IPS-NIHi7 (cell line): ENCODE measurements around the gene GPBAR1.

Source experiments
- DNase-seq: peaks from one replicate; pipeline ENCODE4 v3.0.0; 2012; ENCODE audit warnings: mixed read lengths; ENCODE audit errors: extremely low spot score

Gene GPBAR1

GRCh38 chr2:218286570-218287459 lies 26.0 kb downstream of the GPBAR1 start:
- peak; percentile 89 for DNase-seq

DNA sequence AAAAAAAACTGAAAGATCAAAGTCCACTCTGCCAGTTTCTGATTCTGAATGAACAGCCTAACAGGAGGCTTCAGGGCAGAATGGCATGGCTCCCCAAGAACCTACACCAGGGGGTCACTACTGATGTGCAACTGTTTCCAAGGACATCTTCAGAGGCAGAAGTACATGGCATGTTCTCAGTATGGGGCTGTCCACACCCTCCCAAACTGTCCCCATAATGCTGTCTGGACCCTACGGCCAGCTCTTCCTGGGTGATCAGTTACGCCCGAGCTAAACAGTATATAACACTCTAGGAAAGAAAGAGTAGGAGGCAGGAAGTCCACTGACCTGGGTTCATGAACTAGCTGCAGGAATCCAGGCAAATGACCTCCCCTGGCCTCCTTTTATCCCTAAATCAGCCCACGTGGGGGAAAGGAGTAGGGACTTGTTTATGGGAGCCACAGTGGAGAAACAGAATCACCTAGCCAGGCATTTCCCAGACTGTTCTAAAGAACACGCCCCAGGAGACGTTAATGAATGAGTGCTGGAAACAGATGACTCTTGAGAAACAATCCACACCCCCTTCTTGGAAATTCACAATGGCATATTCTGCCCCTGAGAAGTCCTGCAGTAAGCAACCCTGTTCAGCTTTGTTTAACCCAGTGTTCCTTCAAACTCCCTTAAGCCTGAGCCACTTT lies 29.0 kb downstream of the GPBAR1 start:
- DNase-seq, result no peak

- no peak for DNase-seq
Observed at GRCh38 chr2:218290316-218291261, 29.8 kb downstream of the GPBAR1 start.

DNA sequence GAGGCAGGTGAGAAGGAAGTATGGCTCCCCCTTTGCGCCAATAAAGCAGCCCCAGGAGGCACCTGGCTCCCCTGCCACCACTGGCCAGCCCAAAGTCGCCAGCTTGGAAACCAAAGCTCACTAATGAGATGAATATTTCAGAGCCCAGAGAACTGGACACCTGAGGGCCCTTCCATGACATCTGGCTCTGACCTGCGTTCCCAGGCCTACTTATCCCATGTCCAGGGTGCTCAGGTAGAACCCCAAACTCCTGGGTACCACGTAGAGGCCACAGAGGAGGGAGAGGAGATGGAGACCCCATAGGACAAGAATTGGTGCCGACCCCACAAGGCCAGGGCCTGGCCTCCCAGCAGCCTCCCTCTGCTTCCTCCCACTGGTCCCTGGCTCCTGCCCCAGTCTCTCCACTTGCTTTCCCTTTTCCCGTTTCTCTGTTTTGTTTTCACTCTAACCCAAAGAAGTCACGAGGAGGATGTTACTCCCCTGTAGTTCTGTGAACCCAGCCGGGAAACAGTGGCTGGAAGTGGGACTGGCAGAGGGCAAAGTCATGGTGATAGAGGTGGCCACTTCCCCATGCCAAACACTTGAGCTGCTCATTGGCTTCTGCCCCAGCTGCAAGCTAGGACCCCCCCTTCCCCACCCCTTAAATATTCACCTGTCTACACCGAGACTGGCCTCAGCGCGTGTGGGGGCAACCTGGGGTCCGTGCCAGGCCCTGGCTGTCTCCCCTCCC lies 30.7 kb downstream of the GPBAR1 start:
- no peak for DNase-seq

DNA sequence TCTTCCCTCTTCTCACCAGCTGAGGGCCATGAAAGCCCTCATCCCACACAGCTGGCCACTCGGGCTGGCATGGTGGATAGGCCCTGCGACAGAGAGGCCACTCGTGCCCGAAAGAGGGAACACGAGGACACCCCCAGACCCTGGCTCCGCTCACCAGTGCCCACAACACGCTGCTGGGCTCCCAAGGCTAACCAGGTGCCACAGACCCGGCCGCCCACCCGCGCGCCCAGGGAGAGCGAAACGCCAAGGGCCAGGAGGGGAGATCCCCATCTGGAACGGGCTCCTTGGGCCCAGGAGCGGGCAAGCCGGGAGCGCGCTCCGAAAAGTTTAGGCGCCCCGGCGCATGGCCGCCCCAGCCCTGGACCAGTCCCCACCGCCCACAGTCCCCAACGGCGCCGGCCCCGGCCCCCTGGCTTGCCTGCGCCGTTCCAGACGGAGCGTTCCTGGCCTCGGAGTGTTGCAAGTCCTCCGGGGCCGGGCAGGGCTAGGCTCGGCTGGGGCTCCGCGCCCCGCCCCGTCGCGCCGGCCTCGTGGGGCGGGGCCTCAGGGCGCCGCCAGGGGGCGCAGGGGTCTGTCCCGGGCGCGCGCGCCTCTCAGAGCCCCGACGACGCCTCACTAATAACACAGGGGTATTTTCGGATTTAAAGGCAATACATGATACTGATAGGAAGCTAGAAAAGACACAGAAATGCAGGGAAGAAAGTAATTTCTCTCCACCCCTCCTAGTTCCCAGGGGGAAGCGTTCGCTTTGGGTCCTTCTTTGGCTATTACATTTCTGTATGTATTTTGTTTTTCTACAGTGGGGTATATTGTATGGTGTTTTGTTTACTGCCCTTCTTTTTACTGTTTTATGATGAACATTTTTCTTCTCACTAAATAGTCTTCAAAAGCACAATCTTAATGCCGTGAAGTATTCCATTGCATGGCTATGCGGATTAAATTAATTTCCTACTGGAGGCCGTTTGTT lies 31.5 kb downstream of the GPBAR1 start, which contains the start of gene TMBIM1:
Gene TMBIM1, minus strand, starts transcription at position 456 of the 967 bp plus-strand sequence. CDS start 10,362 bp downstream, outside the sequence.
- peak; percentile 94 for DNase-seq

DNA sequence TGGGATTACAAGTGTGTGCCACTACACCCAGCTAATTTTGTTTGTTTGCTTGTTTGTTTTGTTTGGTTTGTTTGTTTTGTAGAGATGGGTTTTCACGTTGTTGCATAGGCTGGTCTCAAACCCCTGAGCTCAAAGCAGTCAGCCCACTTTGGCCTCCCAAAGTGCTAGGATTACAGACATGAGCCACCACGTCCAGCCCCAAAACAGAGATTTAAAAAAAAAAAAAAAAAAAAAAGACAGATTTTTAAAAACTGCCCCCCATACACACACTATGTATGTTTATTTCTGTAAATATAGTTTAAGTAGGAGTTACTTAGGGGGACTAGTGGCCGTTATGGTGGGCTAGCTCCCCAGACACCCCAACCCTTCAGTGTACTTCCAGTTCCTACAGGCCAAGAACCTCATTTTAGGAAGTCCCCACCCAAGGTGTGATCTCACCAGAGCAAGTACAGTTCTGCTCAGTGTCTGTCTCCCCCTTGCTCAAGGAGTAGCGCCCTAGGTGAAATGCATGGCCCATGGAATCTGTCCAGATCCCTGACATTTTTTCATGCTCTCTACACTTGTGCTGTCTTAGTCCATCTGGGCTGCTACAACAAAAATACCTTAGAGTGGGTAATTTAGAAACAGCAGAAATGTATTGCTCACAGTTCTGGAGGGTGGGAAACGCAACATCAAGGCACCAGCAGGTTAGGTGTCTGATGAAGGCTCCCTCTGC lies 33.1 kb downstream of the GPBAR1 start:
- no peak for DNase-seq

GRCh38 chr2:218294430-218295022 lies 33.7 kb downstream of the GPBAR1 start:
- DNase-seq, result no peak

- DNase-seq, result no peak
Observed at GRCh38 chr2:218295029-218295428, 34.2 kb downstream of the GPBAR1 start.

DNA sequence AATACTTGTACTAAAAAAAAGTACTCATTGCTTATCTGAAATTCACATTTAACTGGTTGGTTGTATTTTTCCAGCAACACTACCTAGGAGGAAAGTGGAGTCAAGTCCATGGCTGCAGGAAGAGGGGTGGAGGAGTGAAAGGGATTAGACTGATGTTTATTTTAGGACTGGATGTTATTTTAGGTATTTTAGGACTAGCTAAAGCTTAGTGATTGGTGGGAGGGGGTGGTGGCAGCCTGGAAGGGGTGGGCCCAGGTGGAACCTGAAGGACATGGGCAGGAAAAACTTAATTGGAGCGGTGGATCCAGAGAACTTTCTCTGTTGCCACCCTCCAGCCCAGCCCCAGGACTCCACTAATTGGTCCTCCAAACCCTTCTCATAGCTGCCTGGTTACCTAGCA lies 35.4 kb downstream of the GPBAR1 start:
- no peak for DNase-seq

GRCh38 chr2:218296847-218297246 lies 36.0 kb downstream of the GPBAR1 start:
- no peak for DNase-seq

- no peak for DNase-seq
Observed at GRCh38 chr2:218298314-218298875, 37.6 kb downstream of the GPBAR1 start.

DNA sequence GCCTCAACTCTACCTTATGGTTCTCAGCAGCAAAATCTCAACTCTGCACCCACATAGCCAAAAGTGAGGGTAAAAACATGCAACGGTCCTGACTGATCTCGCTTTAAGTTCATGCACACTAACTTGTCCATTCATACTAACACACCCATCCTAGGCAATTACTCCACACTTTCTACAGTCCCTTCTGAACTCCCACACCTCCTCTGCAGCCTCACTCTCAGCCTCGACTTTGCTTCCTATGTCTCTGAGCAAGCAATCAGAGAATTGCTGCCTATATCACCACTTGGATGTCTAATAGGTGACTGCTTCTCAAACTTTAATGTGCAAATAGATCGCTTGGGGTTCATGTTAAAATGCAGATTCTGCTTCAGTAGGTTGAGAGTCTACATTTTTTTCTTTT lies 39.3 kb downstream of the GPBAR1 start:
- DNase-seq, result no peak

- DNase-seq, result peak; percentile 77
Observed at GRCh38 chr2:218301176-218301819, 40.5 kb downstream of the GPBAR1 start.

DNA sequence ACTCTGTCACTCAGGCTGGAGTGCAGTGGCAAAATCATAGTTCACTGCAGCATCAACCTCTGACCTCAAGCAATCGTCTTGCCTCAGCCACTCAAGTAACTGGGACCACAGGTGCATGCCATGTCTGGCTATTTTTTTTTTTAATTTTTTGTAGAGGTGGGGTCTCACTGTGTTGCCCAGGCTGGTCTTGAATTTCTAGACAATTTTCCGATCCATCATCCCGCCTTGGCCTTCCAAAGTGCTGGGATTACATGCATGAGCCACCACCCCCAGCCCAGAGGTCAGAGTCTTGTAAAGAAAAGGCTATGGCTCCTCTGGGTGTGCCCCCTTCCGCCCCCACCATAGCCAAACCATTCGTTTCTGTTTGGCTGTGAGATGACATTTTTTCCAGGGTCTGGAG lies 44.6 kb downstream of the GPBAR1 start:
- no peak for DNase-seq

DNA sequence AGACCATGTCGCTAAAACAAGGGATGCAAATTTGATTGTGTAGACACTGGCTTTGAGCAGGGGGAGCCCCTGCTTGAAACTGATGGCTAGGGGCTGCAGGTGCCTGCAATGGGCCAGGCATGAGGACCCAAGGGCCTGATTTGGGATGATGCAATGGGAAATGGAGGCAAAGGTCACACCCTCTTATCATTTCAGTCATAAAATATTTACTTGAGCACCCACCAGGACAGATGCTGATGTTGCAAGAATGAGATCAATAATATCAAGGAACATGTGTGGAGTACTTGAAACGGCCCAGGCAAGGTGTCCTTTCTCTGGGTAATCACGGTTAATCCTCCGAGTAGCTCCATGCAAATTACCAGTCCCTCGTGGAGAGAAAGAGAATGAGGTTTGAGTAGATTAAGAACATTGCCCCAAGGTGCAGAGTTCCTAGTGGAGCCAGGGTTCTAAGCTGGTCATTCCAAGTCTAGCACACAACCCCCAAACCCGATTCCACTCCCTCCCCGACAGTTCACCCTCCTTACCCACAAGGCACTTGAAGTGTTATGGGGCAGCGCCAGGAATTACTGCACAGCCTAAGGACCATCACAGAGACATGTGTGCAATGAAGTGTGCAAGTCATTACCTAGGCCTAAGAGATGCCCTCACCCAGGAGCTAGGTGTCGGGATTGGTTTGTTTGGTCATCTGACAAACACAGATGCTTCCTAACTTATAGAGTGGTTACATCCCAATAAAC lies 45.5 kb downstream of the GPBAR1 start:
- DNase-seq, result no peak

- DNase-seq, result no peak
Observed at GRCh38 chr2:218307415-218308090, 46.7 kb downstream of the GPBAR1 start.
